H1 (cell line): ENCODE measurements around the gene TOMM6. TPM values are rescaled to one million over a fixed set of nuclear protein-coding genes. Genes with fewer than 3 reads are reported as not detected.

Source experiments
- polyA plus RNA-seq, 7 experiments: library from polyadenylated mRNA; depleted of rRNA in 3 of 7; stranded (reverse) in 5 of 7; unstranded in 2 of 7; fragments of >200 nt in 5 of 7; fragments of 200-250 nt in 2 of 7; gene quantifications; 1 replicate in 5 of 7; 2 replicates in 1 of 7; 4 replicates in 1 of 7; pipeline versions ENCODE4 v1.2.1 to v1.2.3, GENCODE V29; 2011 to 2013; ENCODE audit warnings: missing spikeins in 2 of 7, mixed read lengths in 2 of 7
- small RNA-seq: library from polyadenylated mRNA; stranded (forward); fragments of <200 nt; extraction: miRNeasy Mini kit (QIAGEN cat#:217004); gene quantifications from one replicate; pipeline ENCODE3, GENCODE V24; 2013; ENCODE audit not compliant: insufficient read depth
- total RNA-seq: library from RNA; stranded (reverse); fragmentation: NEBNext Ultra II Directional; extraction: Animal tissue kit (Norgen Biotek cat#: 25700); gene quantifications from 2 replicates; pipeline ENCODE4 v1.2.1, GENCODE V29; 2021

TOMM6 gene
- total and polyA plus RNA-seq, 2 of the 8 experiments (the other 6 are each of a cell fraction or from before 2014, with no cell fraction given) = 228 to 560 TPM

Small RNAs within 50 kb of the gene (small RNA-seq; reads per million reads assigned to genes)
- gene AL365205.2 = not detected
- gene AL365205.3 = not detected
- not detected for gene RF00393

Other genes with a start within 250 kb of the TOMM6 start
- gene FOXP4, start 241.3 kb upstream of the TOMM6 start, total RNA-seq = 13.3 and 14.7 TPM in 2 replicates
- 4.8 and 6.7 TPM in 2 replicates for gene FOXP4, start 241.3 kb upstream of the TOMM6 start, polyA plus RNA-seq (2011; rRNA removed)
- gene MDFI, start 149.2 kb upstream of the TOMM6 start, total RNA-seq = 38.5 and 41.0 TPM in 2 replicates
- 65.6 and 78.9 TPM in 2 replicates for gene MDFI, start 149.2 kb upstream of the TOMM6 start, polyA plus RNA-seq (2011; rRNA removed)
- 2.3 and 2.4 TPM in 2 replicates for gene TFEB, start 52.1 kb upstream of the TOMM6 start, total RNA-seq
- 5.9 and 6.7 TPM in 2 replicates for gene TFEB, start 52.1 kb upstream of the TOMM6 start, polyA plus RNA-seq (2011; rRNA removed)
- not detected in 2 replicates for gene PGC, start 40.3 kb upstream of the TOMM6 start, total RNA-seq
- gene PGC, start 40.3 kb upstream of the TOMM6 start, polyA plus RNA-seq (2011; rRNA removed) = 0.09 and 0.25 TPM in 2 replicates
- 3.4 and 3.9 TPM in 2 replicates for gene FRS3, start 7.8 kb upstream of the TOMM6 start, total RNA-seq
- gene FRS3, start 7.8 kb upstream of the TOMM6 start, polyA plus RNA-seq (2011; rRNA removed) = 4.4 and 8.4 TPM in 2 replicates
- gene PRICKLE4, start 6.9 kb upstream of the TOMM6 start, total RNA-seq = 0.67 and 1.4 TPM in 2 replicates
- 0.32 and 0.38 TPM in 2 replicates for gene PRICKLE4, start 6.9 kb upstream of the TOMM6 start, polyA plus RNA-seq (2011; rRNA removed)
- gene USP49, start 107.7 kb downstream of the TOMM6 start, total RNA-seq = 21.1 and 24.4 TPM in 2 replicates
- gene USP49, start 107.7 kb downstream of the TOMM6 start, polyA plus RNA-seq (2011; rRNA removed) = 6.9 and 10.8 TPM in 2 replicates
- 38.7 and 42.9 TPM in 2 replicates for gene MED20, start 133.4 kb downstream of the TOMM6 start, total RNA-seq
- 46.6 and 51.8 TPM in 2 replicates for gene MED20, start 133.4 kb downstream of the TOMM6 start, polyA plus RNA-seq (2011; rRNA removed)
- gene BYSL, start 133.8 kb downstream of the TOMM6 start, total RNA-seq = 43.9 and 49.2 TPM in 2 replicates
- 37.3 and 42.8 TPM in 2 replicates for gene BYSL, start 133.8 kb downstream of the TOMM6 start, polyA plus RNA-seq (2011; rRNA removed)
- 28.4 and 32.9 TPM in 2 replicates for gene CCND3, start 154.1 kb downstream of the TOMM6 start, total RNA-seq
- 30.6 and 42.3 TPM in 2 replicates for gene CCND3, start 154.1 kb downstream of the TOMM6 start, polyA plus RNA-seq (2011; rRNA removed)